GM18870 (cell line): ENCODE results near the gene CHFR.
"Not testable (repeated sequence)": the region's sequence is repeated elsewhere in the genome, so short reads cannot be mapped to it uniquely, and the experiment has no call there.

Experiments used
- ATAC-seq: cut with Tn5 transposase; IDR thresholded peaks from one replicate; pipeline ENCODE4 v1.9.1; 2021; ENCODE audit warnings: moderate library complexity; ENCODE audit not compliant: unreplicated experiment

CHFR gene

GRCh38 chr12:132887513-132888351 is at the start of gene CHFR:
Gene CHFR, minus strand, starts transcription at chr12:132887605. Its CDS starts 277 bp downstream, at chr12:132887328.
- ATAC-seq = peak; percentile 84

DNA sequence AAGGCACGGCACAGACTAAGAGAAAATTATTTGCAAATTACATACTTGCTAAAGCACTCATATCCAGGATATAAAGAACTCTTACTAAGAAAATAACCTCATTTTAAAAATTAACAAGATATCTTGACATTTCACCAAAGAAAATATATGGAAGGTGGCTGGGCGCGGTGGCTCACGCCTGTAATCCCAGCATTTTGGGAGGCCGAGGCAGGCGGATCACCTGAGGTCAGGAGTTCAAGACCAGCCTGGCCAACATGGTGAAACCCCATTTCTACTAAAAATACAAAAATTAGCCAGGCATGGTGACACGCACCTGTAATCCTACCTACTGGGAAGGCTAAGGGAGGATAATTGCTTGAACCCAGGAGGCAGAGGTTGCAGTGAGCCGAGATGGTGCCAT is 49.5 kb upstream of the CHFR start:
- ATAC-seq = not testable (repeated sequence)

DNA sequence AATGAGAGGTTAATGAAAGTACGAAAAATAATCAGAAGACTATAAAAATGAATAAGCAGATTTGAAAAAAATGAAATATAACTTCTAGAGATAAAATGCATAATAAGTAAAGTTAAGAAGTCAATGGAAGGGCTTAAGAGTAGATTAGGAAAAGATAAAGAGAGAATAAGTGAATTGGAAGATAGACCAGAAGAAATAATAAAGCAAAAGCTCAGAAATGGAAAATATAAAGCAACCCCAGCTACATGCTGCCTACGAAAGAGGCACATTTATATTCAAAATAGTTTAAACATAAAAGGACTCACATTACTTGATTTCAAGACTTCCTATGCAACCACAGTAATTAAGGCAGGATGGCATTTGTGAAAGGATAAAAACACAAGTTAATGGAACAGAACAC is 48.8 kb upstream of the CHFR start:
- no peak for ATAC-seq

DNA sequence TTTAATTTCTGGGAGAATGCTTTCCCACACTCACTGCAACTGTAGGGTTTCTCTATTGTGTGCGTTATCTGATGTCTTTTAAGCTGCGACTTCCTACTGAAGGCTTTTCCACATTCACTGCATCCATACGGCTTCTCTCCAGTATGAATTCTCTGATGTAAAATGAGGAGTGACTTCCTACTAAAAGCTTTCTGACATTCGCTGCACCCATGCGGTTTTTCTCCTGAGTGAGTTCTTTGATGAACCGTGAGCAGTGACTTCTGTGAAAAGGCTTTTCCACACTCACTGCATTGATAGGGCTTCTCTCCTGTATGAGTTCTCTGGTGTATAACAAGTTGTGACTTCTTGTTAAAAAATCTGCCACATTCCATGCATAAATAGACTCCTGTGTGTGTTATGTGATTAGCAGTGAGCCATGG is 39.0 kb upstream of the CHFR start:
- no peak for ATAC-seq

GRCh38 chr12:132925597-132926414 is 38.4 kb upstream of the CHFR start:
- no peak for ATAC-seq

DNA sequence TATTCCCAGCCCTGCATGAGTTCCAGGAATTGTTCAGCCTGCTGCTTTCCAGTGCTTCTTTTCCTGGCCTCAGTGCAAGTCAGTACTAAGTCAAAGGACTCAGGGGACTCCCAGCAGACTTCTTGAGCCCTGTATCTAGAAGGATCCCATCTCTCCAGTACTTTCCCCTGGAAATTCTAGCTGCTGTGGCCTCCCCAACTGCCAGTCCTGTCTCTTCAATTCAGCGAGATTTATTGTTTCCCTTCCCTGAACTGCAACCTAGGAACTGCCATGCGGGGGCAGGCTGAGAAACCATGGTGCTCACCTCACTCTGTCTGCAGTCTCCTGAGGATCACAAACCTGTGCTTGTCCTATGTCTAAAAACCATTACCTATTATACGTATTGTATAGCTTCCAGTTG is 37.0 kb upstream of the CHFR start:
- no peak for ATAC-seq

- ATAC-seq = no peak
Measured at GRCh38 chr12:132923356-132923909, 36.0 kb upstream of the CHFR start.

- no peak for ATAC-seq
Measured at GRCh38 chr12:132922676-132923075, 35.3 kb upstream of the CHFR start.

DNA sequence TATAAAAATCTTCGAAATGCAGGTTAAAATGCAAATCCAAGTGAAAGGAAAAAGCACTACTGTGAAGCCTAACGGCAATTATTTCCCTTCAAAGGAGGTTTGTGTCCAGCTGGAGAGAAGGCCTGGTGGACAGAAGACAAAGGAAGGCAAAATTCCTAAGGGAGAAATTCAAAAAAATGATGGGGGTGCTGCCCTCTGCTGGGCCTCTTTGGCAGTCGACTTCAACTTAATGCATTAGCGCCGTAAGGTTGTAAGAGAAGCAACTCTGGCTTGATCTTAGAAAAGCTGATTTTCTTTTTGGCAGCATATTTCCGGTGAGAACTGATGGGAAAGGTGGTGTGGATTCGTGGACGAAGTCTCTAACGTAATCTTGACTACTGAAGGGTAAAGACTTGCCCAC is 34.3 kb upstream of the CHFR start:
- no peak for ATAC-seq

DNA sequence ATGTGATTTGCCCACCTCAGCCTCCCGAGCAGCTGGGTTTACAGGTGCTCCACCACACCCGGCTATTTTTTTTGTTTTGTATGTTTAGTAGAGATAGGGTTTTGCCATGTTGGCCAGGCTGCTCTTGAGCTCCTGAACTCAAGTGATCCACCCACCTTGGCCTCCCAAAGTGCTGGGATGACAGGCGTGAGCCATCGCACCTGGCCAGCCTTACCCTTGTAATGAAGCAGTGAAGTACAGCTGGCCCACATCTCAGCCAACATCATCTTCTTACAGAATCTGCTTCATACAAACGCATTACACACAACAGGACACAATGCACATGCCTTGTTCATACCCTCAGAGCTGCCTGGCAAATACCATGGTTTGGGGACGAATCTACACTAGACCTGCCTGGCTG is 31.3 kb upstream of the CHFR start:
- ATAC-seq = no peak

DNA sequence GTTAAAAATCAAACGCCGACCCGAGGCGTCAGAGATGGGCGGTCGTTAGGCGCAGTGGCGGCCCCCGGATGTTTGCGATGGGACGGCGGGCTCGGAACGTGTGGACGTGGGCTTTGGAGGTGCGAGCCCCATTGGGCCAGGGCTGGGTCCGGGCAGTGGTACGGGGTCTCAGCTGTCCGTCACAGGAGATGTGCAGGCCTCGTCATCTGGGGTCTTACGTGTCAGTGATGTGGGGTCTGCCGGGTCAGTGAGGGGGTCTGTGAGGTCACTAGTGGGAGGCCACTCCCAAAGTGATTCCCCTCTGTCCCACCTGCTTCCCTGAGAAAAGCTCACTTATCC is 21.6 kb upstream of the CHFR start:
- no peak for ATAC-seq

DNA sequence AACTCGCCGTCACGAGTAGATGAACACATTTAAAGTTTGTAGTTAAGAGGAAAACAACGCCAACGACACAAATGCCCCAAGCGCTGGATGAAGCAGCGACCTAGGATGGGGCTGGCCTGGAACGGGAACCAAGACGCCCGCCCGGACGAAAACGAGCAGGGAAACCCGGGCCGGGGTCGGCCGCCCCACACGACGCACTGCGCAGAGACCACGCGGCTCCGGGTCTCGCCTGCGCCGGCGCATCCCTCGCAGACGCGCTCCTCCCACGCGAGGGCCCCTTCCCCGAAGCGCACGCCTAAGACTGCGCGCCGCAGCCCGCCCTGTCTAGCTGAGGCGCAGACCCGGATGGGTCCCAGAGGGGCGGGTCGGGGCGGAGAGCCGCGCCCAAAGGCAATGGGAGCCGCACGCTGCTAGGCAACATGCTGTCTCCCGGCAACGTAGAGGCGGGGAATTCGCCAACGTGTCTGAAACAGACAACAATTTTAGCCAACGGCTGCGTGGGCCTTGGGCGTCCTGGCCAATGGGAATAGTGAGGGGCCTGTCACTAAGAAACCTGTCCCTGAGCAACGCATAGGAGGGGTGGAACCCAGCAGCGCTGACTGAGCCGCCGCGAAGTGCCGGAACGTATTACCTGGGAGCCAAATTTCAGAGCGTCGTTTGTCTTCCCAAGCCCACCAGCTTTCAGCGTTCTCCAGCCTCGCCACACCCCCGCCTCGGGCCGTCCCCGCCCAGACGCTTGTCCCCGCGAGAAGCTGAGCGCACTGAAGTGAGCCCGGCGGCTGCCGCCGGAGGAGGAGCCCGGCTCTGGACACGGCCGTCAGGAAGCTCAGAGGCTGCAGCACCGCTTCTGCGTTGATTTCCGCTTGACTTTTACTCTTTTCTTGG is 21.0 kb upstream of the CHFR start:
- peak; percentile 93 for ATAC-seq

DNA sequence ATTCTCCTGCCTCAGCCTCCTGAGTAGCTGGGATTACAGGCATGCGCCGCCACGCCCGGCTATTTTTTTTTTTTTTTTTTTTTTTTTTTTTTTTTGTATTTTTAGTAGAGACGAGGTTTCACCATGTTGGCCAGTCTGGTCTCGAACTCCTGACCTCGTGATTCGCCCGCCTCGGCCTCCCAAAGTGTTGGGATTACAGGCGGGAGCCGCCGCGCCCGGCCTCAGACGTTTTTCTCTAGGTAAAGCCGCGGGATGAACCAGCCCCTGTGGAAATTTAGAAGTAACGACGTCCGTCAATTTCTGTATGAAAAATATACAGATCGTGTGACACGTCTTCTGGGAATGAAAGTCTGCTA is 20.4 kb upstream of the CHFR start:
- not testable (repeated sequence) for ATAC-seq

GRCh38 chr12:132907216-132907615 is 19.8 kb upstream of the CHFR start:
- no peak for ATAC-seq

- ATAC-seq = no peak
Measured at GRCh38 chr12:132904718-132905328, 17.4 kb upstream of the CHFR start.

GRCh38 chr12:132899033-132899432 is 11.6 kb upstream of the CHFR start:
- ATAC-seq = no peak

GRCh38 chr12:132888852-132889251 is 1.4 kb upstream of the CHFR start:
- no peak for ATAC-seq

DNA sequence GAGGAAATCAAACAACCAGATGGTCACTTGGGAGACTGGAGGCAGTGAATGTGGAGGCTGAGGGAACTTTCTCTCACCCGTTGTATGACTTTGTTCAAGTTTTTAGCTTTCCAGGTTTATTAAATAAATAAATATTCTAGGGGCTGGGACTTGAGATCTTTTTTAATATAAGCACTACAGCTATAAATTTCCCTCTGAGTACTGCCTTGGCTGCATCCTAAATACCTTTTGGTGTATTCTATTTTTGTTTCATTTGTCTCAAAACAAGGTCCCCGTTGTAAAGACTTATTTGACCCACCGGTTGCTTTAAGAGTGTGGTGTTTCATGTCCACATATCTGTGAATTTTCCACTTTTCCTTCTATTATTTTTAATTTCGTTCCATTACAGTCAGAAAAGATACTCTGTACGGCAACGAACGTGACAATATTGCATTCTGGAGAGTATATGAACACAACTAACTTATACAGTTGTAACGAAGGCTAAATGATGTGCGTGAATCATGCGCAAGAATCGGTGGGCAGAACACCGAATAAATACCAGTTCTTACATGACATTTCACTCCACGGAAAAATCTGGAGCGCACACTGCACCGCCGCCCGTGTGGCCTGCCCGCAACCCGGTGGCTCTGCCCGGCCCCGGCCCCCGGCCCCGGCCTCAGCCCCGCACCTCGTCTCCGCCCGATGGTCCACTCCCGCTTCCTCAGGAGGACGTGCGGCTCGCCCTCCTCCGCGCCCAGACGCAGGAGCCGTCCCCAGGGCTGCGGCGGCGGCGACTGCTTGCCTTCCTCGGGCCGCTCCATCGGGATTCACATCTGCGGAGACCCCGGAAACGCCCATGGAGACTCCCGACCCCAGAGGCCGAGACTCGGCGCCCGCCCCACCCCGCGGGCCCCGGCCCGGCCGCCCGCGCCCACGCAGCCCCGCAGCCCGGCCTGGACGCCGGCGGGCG is 602 bp downstream of the CHFR start:
- peak; percentile 21 for ATAC-seq

DNA sequence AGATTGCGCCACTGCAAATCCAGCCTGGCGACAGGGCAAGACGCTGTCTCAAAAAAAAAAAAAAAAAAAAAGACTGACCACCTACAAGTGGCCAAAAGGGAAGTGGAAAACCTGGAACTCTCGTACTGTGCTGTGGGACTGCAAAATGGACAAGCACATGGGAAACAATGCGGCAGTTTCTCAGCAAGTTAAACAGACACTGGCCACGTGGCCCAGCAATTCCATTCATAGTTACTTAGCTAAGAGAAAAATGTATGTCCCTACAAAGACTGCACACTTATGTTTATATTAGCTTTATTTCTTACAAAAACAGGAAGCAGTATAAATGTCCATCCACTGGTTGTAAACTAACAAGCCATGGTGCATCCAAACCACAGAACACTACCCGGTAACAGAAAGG is 5.6 kb downstream of the CHFR start:
- no peak for ATAC-seq
